Activated effector memory CD4-positive, alpha-beta T cell treated with anti-CD3 and anti-CD28 coated beads, Interleukin-2, amount 50 U/mL, for 16 hours (primary cell): ENCODE data around the gene MAOB.
"Not testable (repeated sequence)": the region's sequence is repeated elsewhere in the genome, so short reads cannot be mapped to it uniquely, and the experiment has no call there.

Source experiments
- DNase-seq: peaks from one replicate; pipeline ENCODE4 v3.0.0-alpha.2; 2020

The MAOB gene

GRCh38 chrX:43882294-43882681, at the start of gene MAOB:
Gene MAOB (minus strand): TSS chrX:43882450. CDS start chrX:43882299, 151 bp downstream.
- peak; percentile 62 for DNase-seq

GRCh38 chrX:43922032-43922431, 39.8 kb upstream of the MAOB start:
- not testable (repeated sequence) for DNase-seq

- not testable (repeated sequence) for DNase-seq
These were observed 28.5 kb upstream of the MAOB start for GRCh38 chrX:43910772-43911171.

- no peak for DNase-seq
These were observed 27.8 kb upstream of the MAOB start for GRCh38 chrX:43910012-43910411.

GRCh38 chrX:43909141-43909540, 26.9 kb upstream of the MAOB start:
- DNase-seq = no peak

GRCh38 chrX:43899878-43900815, 17.9 kb upstream of the MAOB start:
- DNase-seq = no peak

GRCh38 chrX:43898406-43899035, 16.3 kb upstream of the MAOB start:
- no peak for DNase-seq

GRCh38 chrX:43897290-43897689, 15.0 kb upstream of the MAOB start:
- no peak for DNase-seq

- DNase-seq = no peak
These were observed 10.2 kb upstream of the MAOB start for GRCh38 chrX:43892336-43892870.

GRCh38 chrX:43885617-43886016, 3.4 kb upstream of the MAOB start:
- no peak for DNase-seq

GRCh38 chrX:43881410-43882293, 598 bp downstream of the MAOB start:
- DNase-seq = no peak

- DNase-seq = no peak
These were observed 1.8 kb downstream of the MAOB start for GRCh38 chrX:43880425-43880824.

- no peak for DNase-seq
These were observed 3.2 kb downstream of the MAOB start for GRCh38 chrX:43878906-43879526.

- no peak for DNase-seq
These were observed 5.6 kb downstream of the MAOB start for GRCh38 chrX:43876680-43877079.

GRCh38 chrX:43870758-43871419, 11.4 kb downstream of the MAOB start:
- DNase-seq = no peak

GRCh38 chrX:43870011-43870410, 12.2 kb downstream of the MAOB start:
- DNase-seq = no peak

GRCh38 chrX:43868791-43869190, 13.5 kb downstream of the MAOB start:
- no peak for DNase-seq

- no peak for DNase-seq
These were observed 15.8 kb downstream of the MAOB start for GRCh38 chrX:43866423-43866822.

GRCh38 chrX:43865791-43866190, 16.5 kb downstream of the MAOB start:
- DNase-seq = no peak

- no peak for DNase-seq
These were observed 19.8 kb downstream of the MAOB start for GRCh38 chrX:43862434-43862833.

GRCh38 chrX:43861750-43862149, 20.5 kb downstream of the MAOB start:
- DNase-seq = no peak
